ENCODE data around the gene DNAJC27. TPM values are rescaled to one million over a fixed set of nuclear protein-coding genes. Genes with fewer than 3 reads are reported as not detected.

DNAJC27 gene
- total RNA-seq, 1 experiment from 2014 or later: 5.1 TPM

GRCh38 chr2:24947561-24948157, 24.1 kb downstream of the DNAJC27 start:
- Mint-ChIP-seq H3K27ac (no peak overlapping the region), H3K9me3 (no peaks in the 10 kb centered on the region), H3K4me3 (no peak overlapping the region), H3K36me3 (ENCODE audit: insufficient read depth in 1 of 3, low read depth in 3 of 3) (peaks cover 0 to 29% (median 26%) of the 10 kb centered on the region in 3 experiments; a peak in 5 of 7 replicates), H3K4me1 (no peaks in the 10 kb centered on the region), H3K27me3 (ENCODE audit: low read depth) (no peaks in the 10 kb centered on the region)
- Histone ChIP-seq H3K27ac (ENCODE audit: insufficient read length, low read depth, low read length) (no peak overlapping the region), H3T11ph (ENCODE audit: low read length) (no peak overlapping the region), H2BK120ac (ENCODE audit: low read depth, low read length, poor library complexity, severe bottlenecking) (no peak overlapping the region), H3K56ac (ENCODE audit: insufficient read length, low read depth, low read length) (no peak overlapping the region), H3K27me3 (ENCODE audit: insufficient read depth, low read length) (no peaks in the 10 kb centered on the region), H2BK12ac (ENCODE audit: insufficient read length, low read depth, low read length) (no peak overlapping the region), H3K18ac (ENCODE audit: insufficient read length, low read depth, low read length) (no peak overlapping the region), H4K8ac (replicated peaks; ENCODE audit: insufficient read length, low read depth, low read length) (no peak overlapping the region), H2BK20ac (ENCODE audit: low read depth, low read length, poor library complexity, severe bottlenecking) (no peak overlapping the region), H3K4me2 (ENCODE audit: insufficient read depth, insufficient read length, low read length) (no peak overlapping the region), H2BK15ac (ENCODE audit: low read depth, low read length) (no peak overlapping the region), H2AK5ac (ENCODE audit: insufficient read length, low read length) (no peak overlapping the region), H3K14ac (ENCODE audit: insufficient read depth, low read length) (no peak overlapping the region), H2BK5ac (ENCODE audit: insufficient read length, low read length) (no peak overlapping the region), H3K9me3 (ENCODE audit: control insufficient read depth, low read depth, low read length) (no peaks in the 10 kb centered on the region), H3K79me1 (ENCODE audit: insufficient read depth, low read depth, low read length, poor library complexity, severe bottlenecking) (no peaks in the 10 kb centered on the region), H4K5ac (ENCODE audit: insufficient read length, low read depth, low read length) (no peak overlapping the region), H4K91ac (ENCODE audit: insufficient read length, low read depth, low read length) (no peak overlapping the region), H3K4ac (ENCODE audit: low read depth, low read length) (no peak overlapping the region), H3K9ac (ENCODE audit: extremely low read depth, insufficient read length, low read length) (no peak overlapping the region), H2AFZ (ENCODE audit: low read length) (no peak overlapping the region), H3K23ac (ENCODE audit: insufficient read length, low read depth, low read length) (no peak overlapping the region), H4K20me1 (ENCODE audit: control insufficient read depth, insufficient read depth, insufficient read length) (no peaks in the 10 kb centered on the region), H3K23me2 (ENCODE audit: insufficient read length, low read depth, low read length, poor library complexity, severe bottlenecking) (no peaks in the 10 kb centered on the region), H3K4me1 (ENCODE audit: insufficient read depth, low read length) (no peaks in the 10 kb centered on the region), H3K79me2 (ENCODE audit: insufficient read depth, low read length) (no peaks in the 10 kb centered on the region)
- no CpG with 5 or more reads among the region's 3 CpGs for WGBS (ENCODE audit: extremely low coverage, insufficient read length, low lambda C conversion rate)
- no peak for TF ChIP-seq CTCF (conservative IDR thresholded peaks at IDR 0.05)
- no peak for DNase-seq

All from H9 (cell line).